Activated T-cell treated with anti-CD3 and anti-CD28 coated beads for 4 hours (primary cell): ENCODE data around the gene PREX1.
"Not testable (repeated sequence)": the region's sequence is repeated elsewhere in the genome, so short reads cannot be mapped to it uniquely, and the experiment has no call there.

Experiments used
- DNase-seq: peaks from one replicate; pipeline ENCODE4 v3.0.0-alpha.2; 2020

PREX1 gene

DNA sequence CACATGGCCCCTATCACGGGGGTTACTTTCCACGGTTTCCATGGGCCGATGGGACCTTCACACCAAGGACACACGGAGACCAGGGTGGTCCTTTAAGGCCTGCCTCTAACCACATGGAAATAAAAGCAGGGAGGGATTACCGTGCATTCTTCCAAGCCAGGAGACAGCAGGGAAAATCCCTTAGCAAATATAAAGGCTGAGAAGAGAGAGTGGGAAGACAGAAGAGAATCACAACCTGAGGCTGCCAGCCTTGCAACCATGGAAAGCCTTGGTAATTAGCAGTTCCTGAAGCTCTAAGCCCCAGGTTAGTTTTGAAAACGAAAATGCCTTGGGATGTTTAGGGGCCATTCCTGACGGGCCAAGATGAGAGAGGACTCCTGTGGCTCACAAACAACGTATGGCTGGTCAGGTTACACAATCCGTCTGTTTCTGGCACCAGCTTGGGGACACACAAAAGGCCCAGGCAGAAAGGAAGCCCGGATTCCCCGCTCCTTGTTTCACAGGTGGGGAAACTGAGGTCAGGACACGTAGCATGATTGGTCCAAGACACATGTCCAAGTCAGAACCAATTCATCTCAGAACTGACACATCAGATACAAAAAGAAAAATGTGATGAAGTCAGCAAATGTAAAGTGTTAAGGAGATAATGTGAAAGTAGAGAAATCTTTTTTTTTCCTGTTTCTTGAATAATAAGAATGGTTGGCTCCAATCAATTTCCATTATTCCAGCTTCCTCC lies 2.8 kb downstream of the PREX1 start:
- DNase-seq = no peak

DNA sequence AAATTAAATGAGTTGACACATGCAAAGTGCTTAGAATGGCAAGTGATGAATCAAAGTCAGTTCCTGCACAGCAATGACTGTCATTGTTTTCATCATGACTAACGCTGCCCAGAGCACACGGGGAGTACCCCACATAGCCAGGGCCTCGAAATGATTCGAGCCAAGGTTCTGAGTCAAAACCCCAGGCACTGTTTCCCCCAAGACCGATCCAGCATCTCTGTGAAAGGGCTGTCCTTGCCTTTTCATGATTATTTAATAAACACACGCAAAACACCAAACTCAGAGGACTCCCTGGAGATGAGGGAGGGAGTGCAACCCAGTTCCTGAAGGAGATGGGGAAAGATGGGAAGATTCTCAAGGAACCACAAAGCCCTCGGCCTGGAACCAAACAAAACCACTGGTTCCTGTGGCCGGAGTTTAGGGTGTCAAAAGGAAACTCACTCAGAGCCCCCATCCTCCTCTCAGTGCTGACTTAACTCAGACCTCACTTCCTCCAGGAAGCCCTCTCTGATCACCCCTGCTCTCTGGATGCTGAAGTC lies 3.8 kb downstream of the PREX1 start:
- DNase-seq = peak; percentile 47

DNA sequence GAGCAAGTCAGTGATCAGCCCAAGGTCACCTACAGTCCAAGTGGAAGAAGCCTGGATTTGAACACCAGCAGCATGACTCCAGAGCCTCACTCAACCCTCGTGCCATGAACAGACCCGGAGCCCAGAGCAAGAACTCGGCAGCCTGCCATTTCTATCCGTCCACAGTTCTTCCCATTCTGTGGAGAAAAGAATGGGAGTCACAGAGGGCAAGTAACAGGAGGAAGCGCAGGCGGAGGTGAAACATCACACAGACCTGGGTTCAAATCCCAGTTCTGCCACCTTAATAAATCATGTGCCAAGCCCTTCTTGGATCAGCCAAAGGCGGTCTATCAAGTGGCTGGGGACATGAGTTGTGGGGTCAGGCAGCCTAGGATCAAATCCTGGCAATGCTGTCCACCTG lies 4.3 kb downstream of the PREX1 start:
- no peak for DNase-seq

DNA sequence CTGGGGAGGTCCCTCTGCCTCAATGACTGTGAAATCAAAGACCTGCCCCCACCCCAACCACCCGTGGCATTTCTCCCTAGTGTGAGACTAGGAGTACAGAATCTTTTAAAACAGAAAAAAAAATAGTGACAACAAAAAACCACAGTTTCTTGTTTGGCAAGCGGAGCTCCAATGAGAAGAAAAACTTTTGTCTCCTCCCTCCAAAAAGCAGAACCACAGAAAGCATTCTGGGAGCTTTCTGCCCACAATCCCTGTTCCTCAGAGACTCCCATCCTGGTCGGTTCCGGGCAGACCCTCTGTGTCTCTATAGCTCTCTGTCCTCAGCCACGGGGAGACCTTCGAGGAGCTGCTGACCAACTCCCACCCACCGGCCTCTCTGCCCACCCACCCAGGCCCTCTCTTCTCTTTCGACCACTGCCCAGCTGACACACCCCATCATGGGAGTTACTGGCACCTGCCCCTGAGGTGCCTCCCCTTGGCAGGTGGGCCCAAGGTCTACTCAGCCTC lies 4.9 kb downstream of the PREX1 start:
- no peak for DNase-seq

DNA sequence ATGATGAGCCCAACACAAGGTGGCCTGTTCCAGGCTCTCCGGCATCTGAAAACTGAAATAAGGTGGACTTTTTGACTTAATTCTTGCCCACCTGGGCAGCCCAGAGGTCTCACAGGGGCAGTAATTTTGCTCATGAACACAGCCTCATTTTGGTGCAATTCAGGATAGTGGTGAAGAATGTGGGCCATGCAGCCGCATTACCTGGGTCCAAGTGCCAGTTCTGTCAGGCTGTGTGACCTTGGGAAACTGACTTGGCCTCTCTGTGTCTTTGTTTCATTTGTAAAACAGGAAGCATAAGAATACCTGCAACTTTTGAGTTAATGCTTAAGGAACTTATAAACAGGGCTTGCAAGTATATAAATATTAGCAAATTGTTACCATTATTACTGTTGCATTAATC lies 5.6 kb downstream of the PREX1 start:
- DNase-seq = no peak

DNA sequence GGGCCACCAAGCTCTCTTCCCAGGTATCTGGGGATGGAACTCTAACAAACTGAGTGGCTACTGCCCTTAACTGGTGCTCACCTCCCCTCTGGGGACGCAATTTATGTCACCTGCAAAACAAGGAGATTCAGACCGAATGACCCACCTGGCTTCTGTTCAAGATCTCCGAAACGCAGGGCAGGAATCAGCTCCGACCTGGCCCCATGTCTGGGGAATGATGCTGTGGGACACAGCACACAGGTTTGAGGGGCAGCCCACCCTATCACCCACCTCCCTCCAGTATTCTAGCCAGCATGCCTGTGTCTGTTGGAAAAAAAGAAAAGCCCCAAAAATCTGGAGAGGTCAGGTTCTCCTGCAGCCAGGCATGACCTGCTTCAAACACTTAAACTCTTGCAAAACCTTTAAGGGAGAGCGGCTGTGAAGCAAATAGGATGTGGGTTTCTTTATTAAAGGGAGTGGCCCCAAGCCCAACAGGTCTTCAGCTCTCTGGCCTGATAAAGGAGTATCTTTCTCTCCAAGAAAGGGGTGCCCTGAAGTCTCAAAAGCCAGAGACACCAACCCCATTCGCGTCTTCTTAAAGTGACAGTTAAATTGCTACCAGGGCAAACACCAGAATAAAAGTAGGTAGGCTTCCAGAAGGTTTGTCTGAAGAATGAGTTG lies 6.4 kb downstream of the PREX1 start:
- DNase-seq = no peak

DNA sequence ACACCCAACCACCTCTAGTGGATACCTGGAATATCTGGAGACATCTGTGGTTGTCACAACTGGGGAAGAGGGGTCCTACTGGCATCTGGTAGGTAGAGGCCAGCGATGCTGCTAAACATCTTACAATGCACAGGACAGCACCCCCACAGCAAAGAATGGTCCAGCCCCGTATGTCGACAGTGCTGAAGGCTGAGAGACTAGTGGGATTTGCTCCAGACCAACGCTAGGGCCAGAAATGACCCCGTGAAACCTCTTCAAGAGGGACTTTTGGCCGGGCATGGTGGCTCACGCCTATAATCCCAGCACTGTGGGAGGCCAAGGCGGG lies 7.2 kb downstream of the PREX1 start:
- no peak for DNase-seq

DNA sequence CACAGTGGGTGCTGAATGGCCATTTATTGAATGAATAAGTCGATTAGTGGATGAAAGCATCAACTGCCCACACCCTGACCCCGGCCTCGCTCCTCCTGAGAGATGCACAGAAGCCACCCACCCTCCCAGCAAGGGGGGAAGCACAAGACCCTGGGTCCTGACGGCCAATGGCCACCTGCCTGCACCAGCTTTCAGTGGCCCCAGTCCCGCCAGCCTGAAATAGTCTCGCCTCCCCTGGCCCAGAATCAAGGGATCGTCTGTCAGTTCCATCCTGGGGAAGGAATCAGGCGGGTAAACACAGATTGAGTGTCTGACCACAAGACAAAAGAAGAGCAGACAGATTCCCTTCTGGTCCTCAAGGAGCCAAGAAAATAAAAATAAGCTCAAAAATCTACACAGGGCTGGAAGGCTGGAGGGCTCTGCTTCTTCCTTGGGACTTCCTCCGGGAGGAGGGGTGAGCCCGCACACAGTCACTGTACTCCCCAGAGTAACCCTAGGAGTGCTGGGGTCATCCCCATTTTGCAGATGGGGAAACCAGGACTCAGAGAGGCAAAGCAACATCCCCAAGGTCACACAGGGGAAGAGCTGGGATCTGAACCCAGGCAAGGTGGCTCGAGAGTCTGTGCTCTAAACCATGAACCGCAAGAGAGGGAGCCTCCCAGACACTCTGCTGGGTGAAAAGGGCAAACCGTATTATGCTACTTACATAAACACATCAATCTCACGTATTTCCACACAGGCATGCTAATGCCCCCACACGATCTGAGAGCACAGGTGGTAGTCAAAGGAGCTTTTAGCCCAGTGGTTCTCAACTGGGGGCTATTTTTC lies 7.8 kb downstream of the PREX1 start:
- DNase-seq = no peak

DNA sequence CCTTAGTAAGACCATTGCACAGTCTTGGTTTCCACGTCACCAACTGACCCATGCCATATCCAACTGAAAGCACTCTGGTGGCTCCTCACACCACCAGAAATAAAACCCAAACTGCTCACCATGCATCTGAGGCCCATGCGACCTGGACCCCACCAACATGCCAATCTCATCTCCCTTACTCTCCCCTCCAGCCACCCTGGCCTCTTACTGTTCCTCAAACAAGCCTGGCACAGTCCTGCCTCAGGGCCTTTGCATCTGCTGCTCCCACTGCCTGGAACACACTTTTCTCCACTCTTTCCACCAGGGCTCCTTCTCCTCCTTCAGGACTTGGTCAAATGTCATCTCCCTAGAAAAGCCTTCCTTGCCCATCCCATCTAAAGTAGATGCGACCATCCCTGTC lies 8.7 kb downstream of the PREX1 start:
- no peak for DNase-seq

DNA sequence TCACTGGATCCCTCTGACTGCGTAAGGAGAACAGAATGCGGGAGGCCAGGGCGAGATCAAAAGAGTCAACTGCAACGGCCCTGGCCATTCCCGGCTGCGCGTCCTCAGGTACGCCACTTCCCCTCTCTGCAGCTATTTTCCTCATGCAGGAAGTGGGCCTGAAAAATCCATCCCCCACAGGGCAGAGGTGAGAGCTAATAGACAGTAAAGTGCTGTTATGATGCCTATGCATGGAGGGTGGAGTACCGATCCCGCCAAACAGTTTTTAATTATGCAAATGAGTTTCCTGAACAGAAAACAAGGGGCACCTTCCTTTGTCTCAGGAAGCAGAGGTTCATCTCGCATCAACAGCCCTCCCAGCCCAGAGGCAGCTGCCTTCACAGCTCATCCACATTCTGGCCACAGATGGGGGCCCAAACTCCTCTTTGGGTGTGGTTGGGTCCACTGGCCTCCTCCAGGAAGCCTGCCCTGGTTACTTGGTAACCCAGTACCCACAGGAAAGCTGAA lies 9.3 kb downstream of the PREX1 start:
- no peak for DNase-seq

DNA sequence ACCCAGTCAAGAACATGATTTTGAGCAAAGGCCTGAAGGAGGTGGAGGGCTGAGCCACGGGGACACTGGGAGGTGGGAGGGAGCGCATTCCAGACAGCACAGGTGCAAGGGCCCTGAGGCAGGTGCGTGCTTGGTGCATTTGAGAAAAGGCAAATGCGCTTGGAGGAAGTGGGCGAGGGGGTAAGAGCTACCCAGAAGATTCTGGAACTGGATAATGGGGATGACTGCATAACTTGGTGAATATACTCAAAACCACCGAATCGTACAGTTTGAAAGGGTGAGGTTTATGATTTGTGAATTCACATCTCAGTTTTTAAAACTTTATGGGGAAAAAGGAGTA lies 9.8 kb downstream of the PREX1 start:
- no peak for DNase-seq

DNA sequence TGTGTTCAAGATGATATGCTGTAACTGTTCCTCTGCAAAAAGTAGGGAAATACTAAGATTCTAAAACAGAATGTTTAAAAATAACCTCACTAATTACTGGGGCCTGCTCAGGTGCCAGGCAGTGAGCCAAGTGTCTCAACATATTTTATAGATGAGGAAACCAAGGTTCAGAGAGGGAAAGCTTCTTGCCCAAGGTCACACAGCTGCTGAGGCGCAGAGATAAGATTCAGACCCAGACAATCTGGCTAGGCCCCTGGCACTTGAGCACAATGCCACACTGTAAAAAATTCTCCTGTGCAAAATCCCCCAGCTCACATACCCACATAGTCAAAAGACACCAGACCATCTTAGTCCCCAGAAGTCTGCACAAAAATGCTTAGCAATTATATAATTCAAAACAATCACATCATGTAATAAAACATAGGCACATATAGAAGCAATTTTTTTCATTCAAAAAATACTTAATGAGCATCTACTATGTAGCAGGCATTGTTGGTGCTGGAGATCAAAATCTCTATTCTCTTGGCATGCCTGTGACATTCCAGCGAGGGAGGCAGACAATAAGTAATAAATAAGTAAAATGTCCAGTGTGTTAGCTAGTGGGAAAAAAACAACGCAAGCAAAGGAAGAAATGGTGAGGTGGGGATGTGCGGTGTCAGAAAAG lies 10.3 kb downstream of the PREX1 start:
- no peak for DNase-seq

DNA sequence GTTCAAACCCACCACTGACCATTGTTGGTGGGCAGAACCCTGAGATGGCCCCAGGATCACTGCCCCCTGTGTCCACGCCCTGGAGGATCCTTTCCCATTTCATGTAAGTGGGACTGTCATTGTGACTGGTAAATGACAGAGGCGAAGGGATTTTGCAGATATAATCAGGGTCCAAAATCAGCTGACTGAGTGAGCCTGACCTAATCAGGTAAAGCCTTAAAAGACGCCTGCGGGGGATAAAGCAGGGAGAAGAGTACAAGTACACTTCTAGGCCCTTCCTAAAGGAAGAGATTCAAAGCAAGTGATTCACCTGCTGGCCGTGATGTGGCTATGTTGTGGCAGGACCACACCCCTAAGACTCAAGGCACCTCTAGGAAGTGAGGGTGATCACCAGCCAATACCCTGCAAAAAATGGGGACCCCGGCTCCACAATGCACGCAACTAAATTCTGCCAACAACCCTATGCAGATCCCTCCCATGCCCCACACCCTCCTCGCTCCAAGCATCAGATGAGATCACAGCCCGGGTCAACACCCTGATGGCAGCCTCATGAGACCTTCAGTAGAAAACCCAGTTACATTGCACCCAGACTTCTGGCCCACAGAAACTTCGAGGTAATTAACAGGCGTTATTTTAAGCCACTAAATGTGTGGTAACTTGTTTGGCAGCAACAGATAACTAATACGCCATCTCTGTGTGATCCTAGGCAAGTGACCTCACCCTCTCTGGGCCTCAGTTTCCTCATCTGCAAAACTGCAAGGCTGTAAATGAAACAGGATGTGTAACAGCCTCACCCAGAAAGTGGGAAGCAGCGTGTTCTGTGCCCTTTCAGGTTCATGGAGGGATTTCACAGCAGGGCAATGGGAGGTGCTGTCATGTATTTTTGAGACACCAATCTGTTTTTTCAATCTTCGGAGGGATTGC lies 11.3 kb downstream of the PREX1 start:
- DNase-seq = no peak

DNA sequence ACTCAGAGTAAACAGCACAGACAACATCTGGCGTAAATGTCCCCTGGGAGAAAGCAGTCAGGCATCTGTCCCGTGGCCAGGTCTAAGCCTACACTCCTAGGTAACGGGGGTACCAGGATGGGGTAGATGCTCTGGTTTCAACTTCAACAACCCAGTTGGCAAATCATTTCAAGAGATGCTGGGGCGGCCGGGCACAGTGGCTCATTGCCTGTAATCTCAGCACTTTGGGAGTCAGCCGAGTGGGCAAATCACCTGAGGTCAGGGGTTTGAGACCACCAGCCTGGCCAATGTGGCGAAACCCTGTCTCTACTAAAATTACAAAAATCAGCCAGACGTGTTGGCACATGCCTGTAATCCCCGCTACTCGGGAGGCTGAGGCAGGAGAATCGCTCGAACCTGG lies 12.3 kb downstream of the PREX1 start:
- DNase-seq = no peak

DNA sequence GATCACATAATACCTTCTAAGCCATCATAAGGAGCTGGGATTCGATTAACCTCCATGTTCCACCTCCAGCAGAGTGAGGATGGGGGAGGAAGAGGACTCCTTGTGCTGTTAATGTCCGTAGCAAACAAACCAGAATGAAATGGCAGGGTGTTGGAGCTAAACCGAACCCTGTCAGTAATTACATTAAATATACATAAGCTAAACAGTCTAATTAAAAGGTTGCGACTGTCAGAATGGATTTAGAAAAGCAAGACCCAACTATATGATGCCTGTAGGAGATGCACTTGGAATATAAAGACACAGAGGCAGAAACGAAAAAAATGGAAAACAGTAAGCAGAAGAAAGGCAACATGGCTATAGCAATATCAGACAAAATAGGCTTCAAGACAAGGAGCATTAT lies 13.2 kb downstream of the PREX1 start:
- no peak for DNase-seq

DNA sequence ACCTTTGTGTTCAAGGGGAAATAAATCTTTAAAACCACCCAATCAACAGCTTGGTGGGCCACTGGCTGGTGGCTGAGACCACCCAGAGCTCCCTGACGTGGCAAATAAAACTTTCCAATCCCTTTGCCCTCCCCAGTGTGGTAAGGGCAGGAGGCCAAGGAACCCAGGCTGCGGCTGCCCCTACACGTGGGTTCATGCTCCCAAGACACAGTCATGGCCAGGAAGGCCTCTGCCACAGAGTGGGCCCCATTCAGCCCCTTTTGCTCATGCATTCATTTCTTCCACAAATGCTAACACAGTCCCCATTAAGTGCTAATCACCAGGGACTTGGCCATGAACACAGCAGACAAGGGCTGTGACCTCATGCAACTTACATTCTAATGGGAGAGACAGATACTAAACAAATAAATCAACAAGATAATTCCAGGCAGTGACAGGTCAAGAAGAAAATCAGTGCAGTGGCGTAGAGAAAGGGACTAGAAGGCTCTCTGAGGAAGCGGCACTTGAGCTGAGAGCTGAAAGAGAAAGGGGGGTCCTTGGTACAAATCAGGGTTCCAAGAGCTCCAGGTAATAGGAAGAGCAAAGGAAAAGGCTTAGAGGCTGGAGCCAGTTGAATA lies 13.8 kb downstream of the PREX1 start:
- no peak for DNase-seq

DNA sequence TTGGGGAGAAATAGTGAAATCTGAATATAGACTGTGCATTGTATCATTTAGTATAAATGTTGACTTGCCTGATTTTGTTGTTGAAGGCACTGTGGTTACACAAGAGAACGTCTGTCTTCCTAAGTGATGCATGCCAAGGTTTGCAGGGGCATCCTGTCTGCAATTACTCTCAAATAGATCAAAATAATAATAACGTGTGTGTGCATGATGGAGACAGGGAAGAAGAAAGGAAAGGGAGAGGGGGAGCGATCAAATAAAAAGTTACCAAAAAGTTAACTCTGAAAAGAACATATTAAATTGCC lies 14.4 kb downstream of the PREX1 start:
- DNase-seq = no peak

DNA sequence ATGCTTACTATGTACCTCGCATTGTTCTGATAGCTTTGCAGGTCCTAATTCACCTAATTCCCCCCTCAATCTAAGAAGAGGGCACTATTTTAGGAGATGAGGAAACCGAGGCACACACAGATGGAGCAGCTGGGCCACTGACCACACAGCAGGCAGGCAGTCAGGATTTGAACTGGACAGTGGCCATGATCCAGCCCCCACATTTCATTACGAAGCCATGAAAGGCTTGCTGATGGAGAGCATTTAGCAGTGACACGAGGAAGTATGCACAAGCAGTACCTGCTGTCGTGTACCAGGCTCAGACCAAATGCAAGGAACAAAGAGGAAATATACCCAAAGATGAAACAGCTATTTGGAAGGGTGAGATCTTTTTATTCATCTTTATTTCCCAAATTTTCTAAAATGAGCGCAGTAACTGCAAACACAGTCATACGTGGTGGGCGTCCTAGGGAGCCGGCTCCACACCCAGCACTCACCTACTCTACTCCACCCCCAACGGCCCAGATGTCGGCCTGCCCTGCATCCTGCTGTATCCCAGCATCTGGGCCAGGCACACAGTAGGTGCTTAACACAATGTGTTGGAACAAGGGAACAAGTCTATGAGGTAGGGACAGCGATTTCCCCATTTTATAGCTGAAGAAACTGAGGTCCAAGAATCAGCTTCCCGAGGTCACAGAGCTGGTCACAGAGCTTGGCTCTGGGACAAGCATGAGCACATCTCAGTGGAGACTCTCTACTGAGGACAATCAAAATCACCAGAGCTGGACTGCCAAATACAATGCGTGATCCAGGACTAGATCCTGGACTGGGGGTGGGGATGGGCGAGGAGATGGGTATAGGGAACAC lies 15.0 kb downstream of the PREX1 start:
- DNase-seq = no peak

DNA sequence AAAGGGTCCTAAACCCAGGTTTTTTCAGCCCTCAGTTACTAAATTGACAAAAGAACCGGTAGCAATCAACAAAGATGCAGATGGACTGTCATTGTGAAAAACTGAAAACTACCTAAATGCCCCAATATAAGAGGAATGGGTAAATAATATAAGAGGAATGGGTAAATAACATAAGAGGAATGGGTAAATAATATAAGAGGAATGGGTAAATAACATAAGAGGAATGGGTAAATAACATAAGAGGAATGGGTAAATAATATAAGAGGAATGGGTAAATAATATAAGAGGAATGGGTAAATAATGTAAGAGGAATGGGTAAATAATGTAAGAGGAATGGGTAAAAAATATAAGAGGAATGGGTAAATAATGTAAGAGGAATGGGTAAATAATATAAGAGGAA lies 15.7 kb downstream of the PREX1 start:
- DNase-seq = not testable (repeated sequence)

DNA sequence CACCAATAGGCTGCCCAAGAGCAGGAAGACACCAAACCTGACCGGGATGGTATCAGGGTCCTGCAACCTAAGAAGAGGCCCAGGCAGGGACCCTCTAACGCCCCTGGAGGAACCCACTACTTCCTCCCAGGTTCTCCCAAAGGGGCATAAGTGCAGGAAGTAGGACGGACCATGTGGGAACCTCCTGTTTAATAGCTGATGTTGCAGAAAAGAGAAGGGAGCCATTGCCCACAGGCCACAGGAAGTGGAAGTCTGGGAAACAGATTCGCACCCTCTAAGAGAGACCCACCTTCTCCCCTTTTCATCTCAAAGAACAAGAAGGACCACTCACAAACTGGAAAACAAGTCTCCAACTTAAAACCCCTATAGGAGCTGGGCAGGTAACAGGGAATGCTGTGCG lies 18.1 kb downstream of the PREX1 start:
- no peak for DNase-seq
